ENCODE data around the gene OCSTAMP.

Gene OCSTAMP

GRCh38 chr20:46523108-46523507, 27.3 kb downstream of the OCSTAMP start:
- no peaks in the 10 kb centered on the region for H3K9me3 ChIP-seq (ENCODE audit: control insufficient read depth, insufficient read depth, low read length)
- no peak overlapping the region for H3K4me3 ChIP-seq (ENCODE audit: low read depth, low read length)
- no peaks in the 10 kb centered on the region for H3K4me1 ChIP-seq (ENCODE audit: control insufficient read depth, insufficient read depth, low read length)
- no peak overlapping the region for H3K9ac ChIP-seq (ENCODE audit: low read depth, low read length)
- H3K36me3 ChIP-seq (ENCODE audit: control insufficient read depth, insufficient read depth, low read length), result no peaks in the 10 kb centered on the region
- H3K27me3 ChIP-seq (ENCODE audit: control insufficient read depth, insufficient read depth, low read length), result peaks cover under 1% of the 10 kb centered on the region

GRCh38 chr20:46520976-46521579, 29.4 kb downstream of the OCSTAMP start:
- no peaks in the 10 kb centered on the region for H3K4me1 ChIP-seq (ENCODE audit: control insufficient read depth, insufficient read depth, low read length)

GRCh38 chr20:46520540-46520939, 29.9 kb downstream of the OCSTAMP start:
- H3K36me3 ChIP-seq (ENCODE audit: control insufficient read depth, insufficient read depth, low read length), result no peaks in the 10 kb centered on the region
- no peaks in the 10 kb centered on the region for H3K4me1 ChIP-seq (ENCODE audit: control insufficient read depth, insufficient read depth, low read length)
- no peak overlapping the region for H3K4me3 ChIP-seq (ENCODE audit: low read depth, low read length)
- H3K9ac ChIP-seq (ENCODE audit: low read depth, low read length), result no peak overlapping the region
- peaks cover 4% of the 10 kb centered on the region for H3K27me3 ChIP-seq (ENCODE audit: control insufficient read depth, insufficient read depth, low read length)
- H3K9me3 ChIP-seq (ENCODE audit: control insufficient read depth, insufficient read depth, low read length), result no peaks in the 10 kb centered on the region

More at GRCh38 chr20:46520976-46521579, 29.4 kb downstream of the OCSTAMP start:
- Histone ChIP-seq H3K27me3 (ENCODE audit: control insufficient read depth, insufficient read depth, low read length) (peaks cover 4% of the 10 kb centered on the region), H3K9ac (ENCODE audit: low read depth, low read length) (no peak overlapping the region), H3K4me3 (ENCODE audit: low read depth, low read length) (no peak overlapping the region), H3K36me3 (ENCODE audit: control insufficient read depth, insufficient read depth, low read length) (no peaks in the 10 kb centered on the region), H3K9me3 (ENCODE audit: control insufficient read depth, insufficient read depth, low read length) (no peaks in the 10 kb centered on the region)

- Histone ChIP-seq H3K9me3 (ENCODE audit: control insufficient read depth, insufficient read depth, low read length) (no peaks in the 10 kb centered on the region), H3K9ac (ENCODE audit: low read depth, low read length) (no peak overlapping the region), H3K27me3 (ENCODE audit: control insufficient read depth, insufficient read depth, low read length) (peaks cover 4% of the 10 kb centered on the region), H3K36me3 (ENCODE audit: control insufficient read depth, insufficient read depth, low read length) (no peaks in the 10 kb centered on the region), H3K4me1 (ENCODE audit: control insufficient read depth, insufficient read depth, low read length) (no peaks in the 10 kb centered on the region), H3K4me3 (ENCODE audit: low read depth, low read length) (no peak overlapping the region)
These were observed 30.9 kb downstream of the OCSTAMP start for GRCh38 chr20:46519471-46520068.

GRCh38 chr20:46512943-46513844, 37.3 kb downstream of the OCSTAMP start, which contains the start of gene ZNF334:
TSS of gene ZNF334 (minus strand) at chr20:46513559. CDS start at chr20:46512102, 1,457 bp downstream.
- Histone ChIP-seq H3K9ac (ENCODE audit: low read depth, low read length) (peak within 1 kb of the TSS; percentile 87), H3K27me3 (ENCODE audit: control insufficient read depth, insufficient read depth, low read length) (peaks cover 4% of the 10 kb centered on the region), H3K4me3 (ENCODE audit: low read depth, low read length) (peak within 1 kb of the TSS; percentile 83), H3K4me1 (ENCODE audit: control insufficient read depth, insufficient read depth, low read length) (no peaks in the 10 kb centered on the region), H3K36me3 (ENCODE audit: control insufficient read depth, insufficient read depth, low read length) (peaks cover 4% of the 10 kb centered on the region), H3K9me3 (ENCODE audit: control insufficient read depth, insufficient read depth, low read length) (no peaks in the 10 kb centered on the region)

GRCh38 chr20:46509523-46509922, 40.9 kb downstream of the OCSTAMP start:
- Histone ChIP-seq H3K36me3 (ENCODE audit: control insufficient read depth, insufficient read depth, low read length) (peaks cover 5% of the 10 kb centered on the region), H3K27me3 (ENCODE audit: control insufficient read depth, insufficient read depth, low read length) (no peaks in the 10 kb centered on the region), H3K9ac (ENCODE audit: low read depth, low read length) (no peak overlapping the region), H3K9me3 (ENCODE audit: control insufficient read depth, insufficient read depth, low read length) (no peaks in the 10 kb centered on the region), H3K4me1 (ENCODE audit: control insufficient read depth, insufficient read depth, low read length) (no peaks in the 10 kb centered on the region), H3K4me3 (ENCODE audit: low read depth, low read length) (no peak overlapping the region)

- Histone ChIP-seq H3K4me1 (ENCODE audit: control insufficient read depth, insufficient read depth, low read length) (no peaks in the 10 kb centered on the region), H3K36me3 (ENCODE audit: control insufficient read depth, insufficient read depth, low read length) (peaks cover 16% of the 10 kb centered on the region), H3K9ac (ENCODE audit: low read depth, low read length) (no peak overlapping the region), H3K27me3 (ENCODE audit: control insufficient read depth, insufficient read depth, low read length) (no peaks in the 10 kb centered on the region), H3K4me3 (ENCODE audit: low read depth, low read length) (no peak overlapping the region), H3K9me3 (ENCODE audit: control insufficient read depth, insufficient read depth, low read length) (peaks cover 16% of the 10 kb centered on the region)
These were observed 42.6 kb downstream of the OCSTAMP start for GRCh38 chr20:46507760-46508407.

GRCh38 chr20:46505506-46505905, 44.9 kb downstream of the OCSTAMP start:
- no peak overlapping the region for H3K9ac ChIP-seq (ENCODE audit: low read depth, low read length)
- H3K27me3 ChIP-seq (ENCODE audit: control insufficient read depth, insufficient read depth, low read length), result no peaks in the 10 kb centered on the region

GRCh38 chr20:46501961-46502360, 48.5 kb downstream of the OCSTAMP start:
- no peaks in the 10 kb centered on the region for H3K4me1 ChIP-seq (ENCODE audit: control insufficient read depth, insufficient read depth, low read length)
- H3K4me3 ChIP-seq (ENCODE audit: low read depth, low read length), result no peak overlapping the region
- peaks cover 47% of the 10 kb centered on the region for H3K9me3 ChIP-seq (ENCODE audit: control insufficient read depth, insufficient read depth, low read length)
- H3K27me3 ChIP-seq (ENCODE audit: control insufficient read depth, insufficient read depth, low read length), result no peaks in the 10 kb centered on the region
- peaks cover 21% of the 10 kb centered on the region for H3K36me3 ChIP-seq (ENCODE audit: control insufficient read depth, insufficient read depth, low read length)
- H3K9ac ChIP-seq (ENCODE audit: low read depth, low read length), result no peak overlapping the region

More at GRCh38 chr20:46505506-46505905, 44.9 kb downstream of the OCSTAMP start:
- Histone ChIP-seq H3K4me3 (ENCODE audit: low read depth, low read length) (no peak overlapping the region), H3K4me1 (ENCODE audit: control insufficient read depth, insufficient read depth, low read length) (no peaks in the 10 kb centered on the region), H3K9me3 (ENCODE audit: control insufficient read depth, insufficient read depth, low read length) (peaks cover 36% of the 10 kb centered on the region), H3K36me3 (ENCODE audit: control insufficient read depth, insufficient read depth, low read length) (peaks cover 25% of the 10 kb centered on the region)

- no peak overlapping the region for H3K4me3 ChIP-seq (ENCODE audit: low read depth, low read length)
- no peaks in the 10 kb centered on the region for H3K4me1 ChIP-seq (ENCODE audit: control insufficient read depth, insufficient read depth, low read length)
- H3K9ac ChIP-seq (ENCODE audit: low read depth, low read length), result no peak overlapping the region
- H3K27me3 ChIP-seq (ENCODE audit: control insufficient read depth, insufficient read depth, low read length), result no peaks in the 10 kb centered on the region
- H3K36me3 ChIP-seq (ENCODE audit: control insufficient read depth, insufficient read depth, low read length), result peaks cover 21% of the 10 kb centered on the region
- H3K9me3 ChIP-seq (ENCODE audit: control insufficient read depth, insufficient read depth, low read length), result peaks cover 47% of the 10 kb centered on the region
These were observed 49.0 kb downstream of the OCSTAMP start for GRCh38 chr20:46501337-46501942.

- no peaks in the 10 kb centered on the region for H3K9me3 ChIP-seq (ENCODE audit: control insufficient read depth, insufficient read depth, low read length)
- H3K36me3 ChIP-seq (ENCODE audit: control insufficient read depth, insufficient read depth, low read length), result no peaks in the 10 kb centered on the region
- H3K4me3 ChIP-seq (ENCODE audit: low read depth, low read length), result no peak overlapping the region
- H3K4me1 ChIP-seq (ENCODE audit: control insufficient read depth, insufficient read depth, low read length), result no peaks in the 10 kb centered on the region
- H3K9ac ChIP-seq (ENCODE audit: low read depth, low read length), result no peak overlapping the region
- H3K27me3 ChIP-seq (ENCODE audit: control insufficient read depth, insufficient read depth, low read length), result no peaks in the 10 kb centered on the region
These were observed 56.4 kb downstream of the OCSTAMP start for GRCh38 chr20:46494077-46494476.

Measured in iPS-15b (cell line).